Right lobe of liver (tissue), 6 donors: Measurements from ENCODE around the gene RBM33. TPM values are rescaled to one million over a fixed set of nuclear protein-coding genes. Genes with fewer than 3 reads are reported as not detected.

Source experiments
- ATAC-seq, 4 donors: fragments of 200-7000 bp; cut with Tn5 transposase; one replicate each; pipeline ENCODE4 v1.9.1; 2020; ENCODE audit warnings: mild to moderate bottlenecking in 4 of 4, moderate library complexity in 4 of 4
- DNase-seq, 3 donors: peaks; one replicate each; pipeline ENCODE4 v3.0.0-alpha.2; 2020
- H3K27ac ChIP-seq, 3 donors: fragments of 200-600 bp; one replicate each; pipeline ENCODE4 v1.8.0; 2022
- H3K27me3 ChIP-seq, 2 donors: fragments of 200-600 bp; one replicate each; pipeline ENCODE4 v1.8.0; 2022
- H3K36me3 ChIP-seq, 4 donors: fragments of 200-600 bp; sonication (generic) in 1 of 4; one replicate each; pipeline versions ENCODE4 v1.5.1 to v1.8.0; 2017 to 2022; ENCODE audit warnings: control low read depth in 1 of 4
- H3K4me1 ChIP-seq, 4 donors: fragments of 200-600 bp; sonication (generic) in 1 of 4; one replicate each; pipeline versions ENCODE4 v1.5.1 to v1.8.0; 2017 to 2022; ENCODE audit warnings: control low read depth in 1 of 4
- H3K4me3 ChIP-seq, 3 donors: fragments of 200-600 bp; one replicate each; pipeline ENCODE4 v1.8.0; 2022
- H3K9me3 ChIP-seq, 4 donors: fragments of 200-600 bp; sonication (generic) in 1 of 4; one replicate each; pipeline versions ENCODE4 v1.5.1 to v1.8.0; 2017 to 2022; ENCODE audit warnings: control low read depth in 1 of 4
- POLR2A ChIP-seq: fragments of 450-650 bp; IDR thresholded peaks from one replicate; pipeline ENCODE4 v1.6.1; 2017; ENCODE audit warnings: antibody characterized with exemption, mild to moderate bottlenecking
- WGBS: methylation state at CpG from one replicate; pipeline ENCODE4 v1.1.6; 2018; ENCODE audit warnings: low coverage, low lambda C conversion rate; ENCODE audit not compliant: insufficient coverage; ENCODE audit errors: missing lambda C conversion rate; 5-methylcytosine and 5-hydroxymethylcytosine counted together
- intact Hi-C, 2 donors: fragments of 100-400 bp; cut with DNase I; formaldehyde crosslinking; loops; one replicate each; pipeline versions ENCODE4 v1.11.2 to v1.14.1; 2022
- total RNA-seq, 6 experiments: library from RNA; depleted of rRNA in 2 of 6; stranded (reverse); fragments of >200 nt in 2 of 6; fragmentation: NEBNext Ultra II Directional in 3 of 6; extraction: Animal tissue kit (Norgen Biotek cat#: 25700) in 3 of 6; gene quantifications; one replicate each; pipeline versions ENCODE4 v1.1.0 to v1.2.4, GENCODE V29; 2016 to 2023
- TF ChIP-seq, protein P1 (sequence below), 4 donors: fragments of 200-600 bp in 3 of 4; fragments of 450-650 bp in 1 of 4; IDR thresholded peaks; one replicate each; pipeline versions ENCODE4 v1.5.1 to v1.8.0; 2016 to 2022; ENCODE audit warnings: antibody characterized with exemption in 4 of 4, mild to moderate bottlenecking in 2 of 4
- donor health status: DM: no; HTN: yes; CAD: no.
- donor health status: DM: no; HTN: no; CAD: no.
- donor health status: DM: no; HTN: no; CAD: no.
- donor health status: DM: no; HTN: yes; CAD: no.
- donor health status: DM: no; HTN: yes; CAD: no.

Gene RBM33
- total RNA-seq, 6 experiments from 2014 or later = 24.9 to 55.1 (median 32.0) TPM

DNA sequence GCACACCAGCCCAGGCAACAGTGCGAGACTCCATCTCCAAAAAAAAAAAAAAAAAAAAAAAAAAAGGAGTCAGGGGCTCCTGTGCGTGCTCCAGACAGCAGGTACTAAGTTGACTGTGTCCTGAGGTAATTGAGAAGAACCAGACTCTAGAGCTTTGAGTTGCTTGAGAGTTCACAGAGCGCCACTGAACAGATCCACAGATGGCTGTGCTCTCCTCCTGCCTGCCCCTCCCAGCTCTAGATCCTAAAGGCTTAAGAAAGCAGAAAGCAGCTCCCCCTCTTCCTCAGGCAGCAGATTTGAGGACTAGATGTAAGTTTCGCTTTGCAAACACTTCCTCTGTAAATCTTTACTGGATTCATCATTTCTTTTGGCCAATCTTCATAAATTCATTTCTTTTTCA is 129.1 kb downstream of the RBM33 start:
- peaks cover 0 to 13% (median 0%) of the 10 kb centered on the region in 4 donors for H3K4me1 ChIP-seq
- no peak overlapping the region for H3K4me3 ChIP-seq
- intact Hi-C loops = no loop called here
- no peaks in the 10 kb centered on the region for H3K27me3 ChIP-seq
- no peak for ATAC-seq
- H3K27ac ChIP-seq = no peak overlapping the region
- DNase-seq = no peak
- peaks cover 0 to 74% (median 35%) of the 10 kb centered on the region in 4 donors for H3K36me3 ChIP-seq
- no peak for TF ChIP-seq POLR2A
- TF ChIP-seq, protein P1, sequence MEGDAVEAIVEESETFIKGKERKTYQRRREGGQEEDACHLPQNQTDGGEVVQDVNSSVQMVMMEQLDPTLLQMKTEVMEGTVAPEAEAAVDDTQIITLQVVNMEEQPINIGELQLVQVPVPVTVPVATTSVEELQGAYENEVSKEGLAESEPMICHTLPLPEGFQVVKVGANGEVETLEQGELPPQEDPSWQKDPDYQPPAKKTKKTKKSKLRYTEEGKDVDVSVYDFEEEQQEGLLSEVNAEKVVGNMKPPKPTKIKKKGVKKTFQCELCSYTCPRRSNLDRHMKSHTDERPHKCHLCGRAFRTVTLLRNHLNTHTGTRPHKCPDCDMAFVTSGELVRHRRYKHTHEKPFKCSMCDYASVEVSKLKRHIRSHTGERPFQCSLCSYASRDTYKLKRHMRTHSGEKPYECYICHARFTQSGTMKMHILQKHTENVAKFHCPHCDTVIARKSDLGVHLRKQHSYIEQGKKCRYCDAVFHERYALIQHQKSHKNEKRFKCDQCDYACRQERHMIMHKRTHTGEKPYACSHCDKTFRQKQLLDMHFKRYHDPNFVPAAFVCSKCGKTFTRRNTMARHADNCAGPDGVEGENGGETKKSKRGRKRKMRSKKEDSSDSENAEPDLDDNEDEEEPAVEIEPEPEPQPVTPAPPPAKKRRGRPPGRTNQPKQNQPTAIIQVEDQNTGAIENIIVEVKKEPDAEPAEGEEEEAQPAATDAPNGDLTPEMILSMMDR (IDR thresholded peaks at IDR 0.05) = no peak
- 93% methylated on average over 2 of the region's 4 CpGs for WGBS
- no peaks in the 10 kb centered on the region for H3K9me3 ChIP-seq

DNA sequence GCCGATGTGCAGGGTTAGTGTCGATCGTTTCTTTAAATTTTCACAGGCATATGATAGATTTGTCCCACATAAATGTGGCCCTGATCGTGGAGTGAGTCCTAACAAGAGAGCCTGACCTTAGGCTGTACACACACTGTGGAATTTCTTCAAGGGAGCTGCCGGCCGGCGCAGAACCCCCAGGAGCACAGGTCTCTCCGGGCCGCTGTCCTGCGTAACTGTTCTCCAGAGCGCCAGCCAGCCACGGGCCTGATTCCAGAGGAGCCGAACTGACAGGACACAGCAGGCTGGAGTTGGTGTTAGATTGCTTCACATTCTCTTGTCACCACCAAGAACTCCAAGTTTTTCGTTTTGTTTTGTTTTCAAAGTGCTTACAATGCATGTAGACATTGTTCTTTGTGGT is 130.5 kb downstream of the RBM33 start:
- DNase-seq = no peak
- ATAC-seq = no peak
- intact Hi-C loops = no loop called here
- H3K36me3 ChIP-seq = peaks cover 0 to 70% (median 35%) of the 10 kb centered on the region in 4 donors
- H3K9me3 ChIP-seq = no peaks in the 10 kb centered on the region
- WGBS = 78% methylated on average over 3 of the region's 14 CpGs
- TF ChIP-seq, protein P1 (IDR thresholded peaks at IDR 0.05) = no peak
- no peak for TF ChIP-seq POLR2A
- no peak overlapping the region for H3K27ac ChIP-seq
- no peaks in the 10 kb centered on the region for H3K27me3 ChIP-seq
- H3K4me1 ChIP-seq = peaks cover 0 to 13% (median 0%) of the 10 kb centered on the region in 4 donors
- H3K4me3 ChIP-seq = no peak overlapping the region

DNA sequence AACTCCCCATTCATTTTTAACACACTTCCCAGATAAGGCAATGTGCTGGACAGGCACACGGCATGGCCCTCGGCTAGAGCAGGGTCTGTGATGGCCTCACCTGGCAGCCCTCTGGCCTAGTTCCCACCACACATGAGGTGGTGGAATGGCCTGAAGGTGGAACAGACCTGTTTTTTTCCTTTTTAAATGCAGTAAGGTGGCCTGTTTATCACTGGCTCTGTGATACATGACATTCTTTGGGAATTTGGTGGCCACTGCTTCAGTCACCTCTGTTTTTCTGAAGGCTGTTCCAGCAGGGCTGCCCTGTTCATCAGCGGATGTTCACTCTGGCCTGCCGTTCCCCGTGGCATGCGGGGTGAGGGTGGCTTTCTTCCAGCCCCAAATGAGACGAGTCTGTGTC is 131.2 kb downstream of the RBM33 start:
- no peak overlapping the region for H3K27ac ChIP-seq
- TF ChIP-seq, protein P1 (IDR thresholded peaks at IDR 0.05) = no peak
- no peaks in the 10 kb centered on the region for H3K9me3 ChIP-seq
- H3K4me3 ChIP-seq = no peak overlapping the region
- intact Hi-C loops = no loop called here
- ATAC-seq (no peak), DNase-seq (no peak)
- peaks cover 0 to 13% (median 0%) of the 10 kb centered on the region in 4 donors for H3K4me1 ChIP-seq
- 93% methylated on average over 2 of the region's 7 CpGs for WGBS
- peaks cover 0 to 70% (median 33%) of the 10 kb centered on the region in 4 donors for H3K36me3 ChIP-seq
- no peaks in the 10 kb centered on the region for H3K27me3 ChIP-seq

DNA sequence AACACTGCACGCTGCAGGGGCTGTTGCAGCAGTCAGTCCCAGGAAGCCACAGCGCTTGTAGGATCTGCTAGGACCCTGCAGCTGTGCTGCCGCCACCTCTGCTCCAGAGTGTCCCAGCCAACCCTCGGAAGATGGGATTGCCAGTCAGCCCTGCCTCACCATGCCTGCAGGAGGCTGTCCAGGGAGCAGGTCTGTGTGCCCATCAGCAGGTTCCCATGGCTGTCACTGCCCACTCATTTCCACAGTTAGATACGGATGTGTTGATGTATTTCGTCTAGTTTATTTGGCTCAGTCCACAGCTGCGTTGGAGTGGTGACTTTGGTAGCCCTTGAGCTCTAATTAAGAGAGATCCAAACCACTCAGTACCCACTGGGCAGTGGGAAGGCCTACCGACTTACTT is 132.1 kb downstream of the RBM33 start:
- no peak for TF ChIP-seq POLR2A
- TF ChIP-seq, protein P1 (IDR thresholded peaks at IDR 0.05) = no peak
- Histone ChIP-seq H3K9me3 (no peaks in the 10 kb centered on the region), H3K27ac (no peak overlapping the region), H3K27me3 (no peaks in the 10 kb centered on the region), H3K4me3 (no peak overlapping the region), H3K36me3 (peaks cover 0 to 69% (median 31%) of the 10 kb centered on the region in 4 donors), H3K4me1 (peaks cover 0 to 13% (median 0%) of the 10 kb centered on the region in 4 donors)
- WGBS = 95% methylated on average over 5 of the region's 8 CpGs
- intact Hi-C loops = no loop called here
- no peak for DNase-seq
- no peak for ATAC-seq

DNA sequence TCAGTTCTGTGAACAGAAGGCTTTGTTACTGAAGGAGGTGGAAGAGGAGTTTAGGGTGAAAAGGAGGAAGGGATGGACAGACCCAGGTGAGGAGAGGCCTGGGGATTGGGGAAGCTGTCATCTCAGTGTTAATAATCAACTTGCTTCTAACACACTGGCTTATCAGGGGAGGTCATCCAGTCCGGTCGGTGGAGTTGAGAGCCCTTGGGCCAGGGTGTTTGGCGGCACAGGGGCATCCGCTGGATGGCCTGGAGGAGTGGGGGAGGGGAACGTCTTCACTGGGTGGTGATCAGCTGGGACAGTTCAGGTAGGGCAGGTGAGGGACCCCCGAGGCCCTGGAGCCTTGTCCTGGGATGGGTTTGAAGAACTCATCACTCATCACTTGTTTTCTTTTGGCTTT is 133.9 kb downstream of the RBM33 start:
- DNase-seq (no peak), ATAC-seq (peak; percentile 39 to 66 (median 60))
- H3K4me1 ChIP-seq = peaks cover 0 to 13% (median 0%) of the 10 kb centered on the region in 4 donors
- peaks cover 0 to 58% (median 26%) of the 10 kb centered on the region in 4 donors for H3K36me3 ChIP-seq
- TF ChIP-seq, protein P1 (IDR thresholded peaks at IDR 0.05) = no peak
- TF ChIP-seq POLR2A = no peak
- H3K27ac ChIP-seq = no peak overlapping the region
- no peak overlapping the region for H3K4me3 ChIP-seq
- intact Hi-C loops = no loop called here
- 93% methylated on average over 2 of the region's 6 CpGs for WGBS
- no peaks in the 10 kb centered on the region for H3K27me3 ChIP-seq
- H3K9me3 ChIP-seq = no peaks in the 10 kb centered on the region
